Transverse colon (tissue), 4 donors: ENCODE data around the gene MUSTN1.

ENCODE experiments used
- POLR2AphosphoS5 ChIP-seq, 3 donors: sonication (generic); formaldehyde crosslinking; IDR thresholded peaks; one replicate each; pipeline ENCODE4 v1.6.1; 2016; ENCODE audit warnings: antibody characterized with exemption in 3 of 3
- TF ChIP-seq, protein P1 (sequence below), 5 experiments: fragments of 200-600 bp in 3 of 5; fragments of 450-650 bp in 2 of 5; sonication (generic) in 3 of 5; IDR thresholded peaks; 1 replicate in 2 of 5; 2 replicates in 3 of 5; pipeline ENCODE4 v1.5.1; 2016 to 2017; ENCODE audit warnings: antibody characterized with exemption in 5 of 5, inconsistent platforms in 3 of 5, mild to moderate bottlenecking in 2 of 5, moderate library complexity in 1 of 5

DNA sequence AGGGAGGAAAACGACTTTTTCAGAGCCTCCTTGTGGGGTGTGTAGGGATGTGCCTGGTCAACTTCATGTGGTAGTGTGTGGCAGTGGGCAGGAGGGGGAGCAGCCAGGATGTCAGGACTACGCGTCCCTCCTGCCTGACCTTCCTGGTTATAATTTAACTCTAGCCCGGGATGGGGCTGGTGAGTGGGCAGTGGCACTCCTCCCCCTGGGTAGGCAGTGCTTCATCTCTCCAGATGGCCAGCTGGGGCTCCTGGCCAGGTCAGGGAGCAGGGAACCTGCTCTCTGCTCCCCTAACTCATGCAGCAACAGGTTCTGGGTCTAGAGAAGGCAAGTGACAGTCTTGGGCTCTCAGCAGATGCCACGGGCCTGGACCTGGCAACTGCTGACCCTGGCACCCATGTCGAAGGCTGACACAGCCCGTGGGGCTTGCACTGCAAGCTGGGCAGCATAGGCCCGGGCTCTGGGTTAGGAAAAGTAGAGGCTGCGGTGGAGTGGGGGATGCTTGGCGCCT is 6.9 kb downstream of the MUSTN1 start:
- no peak for TF ChIP-seq POLR2AphosphoS5 (IDR thresholded peaks at IDR 0.05)
- TF ChIP-seq, protein P1, sequence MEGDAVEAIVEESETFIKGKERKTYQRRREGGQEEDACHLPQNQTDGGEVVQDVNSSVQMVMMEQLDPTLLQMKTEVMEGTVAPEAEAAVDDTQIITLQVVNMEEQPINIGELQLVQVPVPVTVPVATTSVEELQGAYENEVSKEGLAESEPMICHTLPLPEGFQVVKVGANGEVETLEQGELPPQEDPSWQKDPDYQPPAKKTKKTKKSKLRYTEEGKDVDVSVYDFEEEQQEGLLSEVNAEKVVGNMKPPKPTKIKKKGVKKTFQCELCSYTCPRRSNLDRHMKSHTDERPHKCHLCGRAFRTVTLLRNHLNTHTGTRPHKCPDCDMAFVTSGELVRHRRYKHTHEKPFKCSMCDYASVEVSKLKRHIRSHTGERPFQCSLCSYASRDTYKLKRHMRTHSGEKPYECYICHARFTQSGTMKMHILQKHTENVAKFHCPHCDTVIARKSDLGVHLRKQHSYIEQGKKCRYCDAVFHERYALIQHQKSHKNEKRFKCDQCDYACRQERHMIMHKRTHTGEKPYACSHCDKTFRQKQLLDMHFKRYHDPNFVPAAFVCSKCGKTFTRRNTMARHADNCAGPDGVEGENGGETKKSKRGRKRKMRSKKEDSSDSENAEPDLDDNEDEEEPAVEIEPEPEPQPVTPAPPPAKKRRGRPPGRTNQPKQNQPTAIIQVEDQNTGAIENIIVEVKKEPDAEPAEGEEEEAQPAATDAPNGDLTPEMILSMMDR (IDR thresholded peaks at IDR 0.05) = no peak
